ENCODE results near the gene TSPYL2. TPM values are rescaled to one million over a fixed set of nuclear protein-coding genes. Genes with fewer than 3 reads are reported as not detected.

The TSPYL2 gene
- total RNA-seq, 1 donor from 2014 or later, result 26.2 TPM

- peaks cover 12% of the 10 kb centered on the region for H3K4me1 Mint-ChIP-seq (ENCODE audit: unreplicated experiment)
- no peaks in the 10 kb centered on the region for H3K27me3 Mint-ChIP-seq (ENCODE audit: unreplicated experiment)
- no peak overlapping the region for H3K4me3 Mint-ChIP-seq (ENCODE audit: unreplicated experiment)
- TF ChIP-seq CTCF (IDR thresholded peaks at IDR 0.05), result no peak
- H3K36me3 Mint-ChIP-seq (ENCODE audit: unreplicated experiment), result peaks cover 10% of the 10 kb centered on the region
- H3K27ac Mint-ChIP-seq (ENCODE audit: unreplicated experiment), result no peak overlapping the region
- H3K9me3 Mint-ChIP-seq (ENCODE audit: unreplicated experiment), result no peaks in the 10 kb centered on the region
- DNase-seq (ENCODE audit: extremely low spot score, unreplicated experiment), result no peak
These were observed 7.8 kb downstream of the TSPYL2 start for GRCh38 chrX:53089925-53090324.

- DNase-seq (ENCODE audit: extremely low spot score, unreplicated experiment), result no peak
- no peaks in the 10 kb centered on the region for H3K9me3 Mint-ChIP-seq (ENCODE audit: unreplicated experiment)
- H3K27me3 Mint-ChIP-seq (ENCODE audit: unreplicated experiment), result no peaks in the 10 kb centered on the region
- peaks cover 14% of the 10 kb centered on the region for H3K4me1 Mint-ChIP-seq (ENCODE audit: unreplicated experiment)
- H3K4me3 Mint-ChIP-seq (ENCODE audit: unreplicated experiment), result no peak overlapping the region
- no peaks in the 10 kb centered on the region for H3K36me3 Mint-ChIP-seq (ENCODE audit: unreplicated experiment)
- H3K27ac Mint-ChIP-seq (ENCODE audit: unreplicated experiment), result no peak overlapping the region
- no peak for TF ChIP-seq CTCF (IDR thresholded peaks at IDR 0.05)
These were observed 9.2 kb downstream of the TSPYL2 start for GRCh38 chrX:53091354-53091753.

- peak; percentile 59 for TF ChIP-seq CTCF (IDR thresholded peaks at IDR 0.05)
- DNase-seq (ENCODE audit: extremely low spot score, unreplicated experiment), result peak; percentile 89
- peak overlapping the region; percentile 81 for H3K4me3 Mint-ChIP-seq (ENCODE audit: unreplicated experiment)
- no peaks in the 10 kb centered on the region for H3K9me3 Mint-ChIP-seq (ENCODE audit: unreplicated experiment)
- peak overlapping the region; percentile 85 for H3K27ac Mint-ChIP-seq (ENCODE audit: unreplicated experiment)
- H3K36me3 Mint-ChIP-seq (ENCODE audit: unreplicated experiment), result no peaks in the 10 kb centered on the region
- H3K4me1 Mint-ChIP-seq (ENCODE audit: unreplicated experiment), result peaks cover 14% of the 10 kb centered on the region
- no peaks in the 10 kb centered on the region for H3K27me3 Mint-ChIP-seq (ENCODE audit: unreplicated experiment)
These were observed 11.0 kb downstream of the TSPYL2 start for GRCh38 chrX:53093177-53093655.

GRCh38 chrX:53093748-53094581 is 11.8 kb downstream of the TSPYL2 start, which contains the start of gene KANTR:
TSS of gene KANTR (plus strand) at chrX:53094142. CDS start at chrX:53124273, 30,131 bp downstream.
- H3K27ac Mint-ChIP-seq (ENCODE audit: unreplicated experiment), result peak within 1 kb of the TSS; percentile 85
- peak within 1 kb of the TSS; percentile 81 for H3K4me3 Mint-ChIP-seq (ENCODE audit: unreplicated experiment)
- peak; percentile 94 for DNase-seq (ENCODE audit: extremely low spot score, unreplicated experiment)
- H3K9me3 Mint-ChIP-seq (ENCODE audit: unreplicated experiment), result no peaks in the 10 kb centered on the region
- TF ChIP-seq CTCF (IDR thresholded peaks at IDR 0.05), result no peak
- no peaks in the 10 kb centered on the region for H3K36me3 Mint-ChIP-seq (ENCODE audit: unreplicated experiment)
- H3K27me3 Mint-ChIP-seq (ENCODE audit: unreplicated experiment), result no peaks in the 10 kb centered on the region
- peaks cover 10% of the 10 kb centered on the region for H3K4me1 Mint-ChIP-seq (ENCODE audit: unreplicated experiment)

GRCh38 chrX:53094582-53094905 is 12.4 kb downstream of the TSPYL2 start:
- peaks cover 10% of the 10 kb centered on the region for H3K4me1 Mint-ChIP-seq (ENCODE audit: unreplicated experiment)
- H3K27me3 Mint-ChIP-seq (ENCODE audit: unreplicated experiment), result no peaks in the 10 kb centered on the region
- peak overlapping the region; percentile 76 for H3K27ac Mint-ChIP-seq (ENCODE audit: unreplicated experiment)
- H3K9me3 Mint-ChIP-seq (ENCODE audit: unreplicated experiment), result peaks cover 3% of the 10 kb centered on the region
- TF ChIP-seq CTCF (IDR thresholded peaks at IDR 0.05), result no peak
- peaks cover 3% of the 10 kb centered on the region for H3K36me3 Mint-ChIP-seq (ENCODE audit: unreplicated experiment)
- H3K4me3 Mint-ChIP-seq (ENCODE audit: unreplicated experiment), result peak overlapping the region; percentile 81
- DNase-seq (ENCODE audit: extremely low spot score, unreplicated experiment), result no peak
